Measurements from ENCODE around the gene ACLY. TPM values are rescaled to one million over a fixed set of nuclear protein-coding genes. Genes with fewer than 3 reads are reported as not detected.
A peak's percentile ranks its signal among the peaks of the same experiment; 100 is the strongest.

ACLY gene
- total RNA-seq, 1 donor from 2014 or later, result 326 TPM

GRCh38 chr17:41865596-41865893 lies 53.2 kb downstream of the ACLY start:
- Histone ChIP-seq H3K9me3 (ENCODE audit: insufficient read depth, low read depth, low read length) (no peaks in the 10 kb centered on the region), H2AFZ (ENCODE audit: low read depth, low read length) (no peak overlapping the region), H3K27me3 (ENCODE audit: insufficient read depth, low read length) (no peaks in the 10 kb centered on the region), H3K4me2 (ENCODE audit: low read length) (peak overlapping the region; percentile 87), H4K20me1 (ENCODE audit: insufficient read depth, low read length) (peaks cover 57% of the 10 kb centered on the region), H3K4me1 (ENCODE audit: insufficient read depth, low read length) (peaks cover 10% of the 10 kb centered on the region), H3K79me2 (ENCODE audit: insufficient read depth, low read length) (peaks cover 41% of the 10 kb centered on the region), H3K9ac (ENCODE audit: low read length) (peak overlapping the region; percentile 25), H3K4me3 (ENCODE audit: insufficient read depth, low read depth, low read length) (no peak overlapping the region), H3K27ac (ENCODE audit: low read depth, low read length) (no peak overlapping the region), H3K36me3 (ENCODE audit: insufficient read depth, low read length) (peaks cover 36% of the 10 kb centered on the region)
- H3K36me3 Mint-ChIP-seq (ENCODE audit: low read depth, unreplicated experiment), result peaks cover 9% of the 10 kb centered on the region
- no peak overlapping the region for H3K27ac Mint-ChIP-seq (ENCODE audit: unreplicated experiment)
- DNase-seq (ENCODE audit: low read depth), result no peak
- H3K27me3 Mint-ChIP-seq (ENCODE audit: low read depth, unreplicated experiment), result no peaks in the 10 kb centered on the region
- no peaks in the 10 kb centered on the region for H3K9me3 Mint-ChIP-seq (ENCODE audit: unreplicated experiment)
- H3K4me1 Mint-ChIP-seq (ENCODE audit: low read depth, unreplicated experiment), result peaks cover 3% of the 10 kb centered on the region
- peak overlapping the region; percentile 77 for H3K4me3 Mint-ChIP-seq (ENCODE audit: unreplicated experiment)
- FAIRE-seq, result no peak
- no peak for TF ChIP-seq EZH2 (IDR thresholded peaks at IDR 0.05; ENCODE audit: insufficient read depth, low read length)

GRCh38 chr17:41864836-41865595 lies 53.7 kb downstream of the ACLY start, which contains the start of gene KLHL11:
KLHL11 (minus strand) TSS chr17:41865423; CDS start chr17:41865370, 53 bp downstream.
- Histone ChIP-seq H3K4me1 (ENCODE audit: insufficient read depth, low read length) (peaks cover 10% of the 10 kb centered on the region), H3K4me3 (ENCODE audit: insufficient read depth, low read depth, low read length) (peak within 1 kb of the TSS; percentile 80), H3K9me3 (ENCODE audit: insufficient read depth, low read depth, low read length) (no peaks in the 10 kb centered on the region), H3K27me3 (ENCODE audit: insufficient read depth, low read length) (no peaks in the 10 kb centered on the region), H3K36me3 (ENCODE audit: insufficient read depth, low read length) (peaks cover 31% of the 10 kb centered on the region), H3K4me2 (ENCODE audit: low read length) (peak within 1 kb of the TSS; percentile 87), H2AFZ (ENCODE audit: low read depth, low read length) (peak within 1 kb of the TSS; percentile 77), H3K27ac (ENCODE audit: low read depth, low read length) (peak within 1 kb of the TSS; percentile 65), H4K20me1 (ENCODE audit: insufficient read depth, low read length) (peaks cover 57% of the 10 kb centered on the region), H3K79me2 (ENCODE audit: insufficient read depth, low read length) (peaks cover 46% of the 10 kb centered on the region), H3K9ac (ENCODE audit: low read length) (peak within 1 kb of the TSS; percentile 89)
- no peak for FAIRE-seq
- Mint-ChIP-seq H3K27me3 (ENCODE audit: low read depth, unreplicated experiment) (no peaks in the 10 kb centered on the region), H3K36me3 (ENCODE audit: low read depth, unreplicated experiment) (peaks cover 7% of the 10 kb centered on the region), H3K9me3 (ENCODE audit: unreplicated experiment) (no peaks in the 10 kb centered on the region), H3K27ac (ENCODE audit: unreplicated experiment) (no peak within 1 kb of the TSS), H3K4me1 (ENCODE audit: low read depth, unreplicated experiment) (peaks cover 3% of the 10 kb centered on the region), H3K4me3 (ENCODE audit: unreplicated experiment) (peak within 1 kb of the TSS; percentile 77)
- peak; percentile 78 for DNase-seq (ENCODE audit: low read depth)
- no peak for TF ChIP-seq CTCF (IDR thresholded peaks at IDR 0.05; ENCODE audit: insufficient read depth, low read depth, low read length)
- TF ChIP-seq EZH2 (IDR thresholded peaks at IDR 0.05; ENCODE audit: insufficient read depth, low read length), result no peak

DNA sequence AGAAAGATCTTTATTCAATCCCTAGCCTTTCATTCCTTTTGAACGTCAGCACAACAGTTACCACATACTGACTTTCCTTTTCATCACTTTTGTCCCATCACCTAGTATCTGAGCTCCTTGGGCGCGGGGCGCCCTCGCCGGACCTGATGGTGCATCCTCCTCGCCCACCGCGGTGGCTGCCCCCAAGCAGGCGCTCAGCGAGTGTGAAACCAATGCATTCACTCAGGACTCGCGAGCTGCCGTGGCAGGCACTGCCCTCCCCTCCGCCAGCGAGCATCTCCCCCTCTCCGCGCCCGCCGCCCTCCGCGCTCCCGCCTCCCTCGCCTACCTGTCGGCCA lies 54.3 kb downstream of the ACLY start:
- H3K9me3 ChIP-seq (ENCODE audit: insufficient read depth, low read depth, low read length), result no peaks in the 10 kb centered on the region
- no peak for FAIRE-seq
- H3K79me2 ChIP-seq (ENCODE audit: insufficient read depth, low read length), result peaks cover 52% of the 10 kb centered on the region
- peaks cover 57% of the 10 kb centered on the region for H4K20me1 ChIP-seq (ENCODE audit: insufficient read depth, low read length)
- Mint-ChIP-seq H3K36me3 (ENCODE audit: low read depth, unreplicated experiment) (peaks cover 3% of the 10 kb centered on the region), H3K9me3 (ENCODE audit: unreplicated experiment) (no peaks in the 10 kb centered on the region), H3K27me3 (ENCODE audit: low read depth, unreplicated experiment) (no peaks in the 10 kb centered on the region), H3K4me3 (ENCODE audit: unreplicated experiment) (no peak overlapping the region), H3K27ac (ENCODE audit: unreplicated experiment) (no peak overlapping the region), H3K4me1 (ENCODE audit: low read depth, unreplicated experiment) (peaks cover 3% of the 10 kb centered on the region)
- H3K27me3 ChIP-seq (ENCODE audit: insufficient read depth, low read length), result no peaks in the 10 kb centered on the region
- peak overlapping the region; percentile 87 for H3K4me2 ChIP-seq (ENCODE audit: low read length)
- H3K36me3 ChIP-seq (ENCODE audit: insufficient read depth, low read length), result peaks cover 26% of the 10 kb centered on the region
- DNase-seq (ENCODE audit: low read depth), result no peak
- peak overlapping the region; percentile 89 for H3K9ac ChIP-seq (ENCODE audit: low read length)
- H3K4me1 ChIP-seq (ENCODE audit: insufficient read depth, low read length), result peaks cover 10% of the 10 kb centered on the region
- TF ChIP-seq EZH2 (IDR thresholded peaks at IDR 0.05; ENCODE audit: insufficient read depth, low read length) (no peak), CTCF (IDR thresholded peaks at IDR 0.05; ENCODE audit: insufficient read depth, low read depth, low read length) (no peak)
- peak overlapping the region; percentile 80 for H3K4me3 ChIP-seq (ENCODE audit: insufficient read depth, low read depth, low read length)
- H2AFZ ChIP-seq (ENCODE audit: low read depth, low read length), result peak overlapping the region; percentile 77
- peak overlapping the region; percentile 65 for H3K27ac ChIP-seq (ENCODE audit: low read depth, low read length)

Data from astrocyte (in vitro differentiated cells and primary cell).